ENCODE measurements around the gene USP31. TPM values are rescaled to one million over a fixed set of nuclear protein-coding genes. Genes with fewer than 3 reads are reported as not detected.

The USP31 gene
- total RNA-seq, 6 experiments from 2014 or later, result 7.1 to 12.8 (median 9.0) TPM

DNA sequence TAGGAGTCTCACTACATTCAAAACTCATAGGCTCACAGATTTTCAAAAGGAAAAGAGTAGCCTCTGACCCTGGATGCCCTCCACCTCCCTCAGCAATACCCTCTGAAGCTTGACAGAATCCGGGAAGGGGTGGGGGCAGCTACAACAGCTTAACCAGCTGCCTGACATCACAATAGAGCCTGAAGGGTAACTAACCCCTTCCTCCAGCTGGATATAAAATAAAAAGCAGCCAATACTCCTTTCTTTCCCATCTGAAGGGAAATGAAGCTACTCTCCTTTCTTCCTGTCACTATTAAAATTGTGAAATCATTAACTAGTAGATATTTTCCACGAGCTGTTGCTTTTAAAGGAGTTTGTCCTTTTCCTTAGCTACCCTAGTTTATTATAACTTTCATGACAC is 24.0 kb downstream of the USP31 start:
- 9% methylated on average over 2 of the region's 2 CpGs for WGBS (ENCODE audit: insufficient coverage, low coverage, low lambda C conversion rate, missing lambda C conversion rate)
- peak overlapping the region in 2 of 3 donors; percentile 24 to 49 for H3K27ac ChIP-seq
- H3K36me3 ChIP-seq, result no peaks in the 10 kb centered on the region
- intact Hi-C loops (cut with DNase I), result no loop called here
- ATAC-seq (peak; percentile 48 to 62 (median 57)), DNase-seq (no peak)
- no peaks in the 10 kb centered on the region for H3K9me3 ChIP-seq
- H3K4me1 ChIP-seq, result peaks cover 0 to 17% (median 6%) of the 10 kb centered on the region in 4 donors
- H3K4me3 ChIP-seq, result no peak overlapping the region
- H3K27me3 ChIP-seq, result no peaks in the 10 kb centered on the region
- TF ChIP-seq POLR2A (IDR thresholded peaks at IDR 0.05), result no peak
- TF ChIP-seq, protein P1, sequence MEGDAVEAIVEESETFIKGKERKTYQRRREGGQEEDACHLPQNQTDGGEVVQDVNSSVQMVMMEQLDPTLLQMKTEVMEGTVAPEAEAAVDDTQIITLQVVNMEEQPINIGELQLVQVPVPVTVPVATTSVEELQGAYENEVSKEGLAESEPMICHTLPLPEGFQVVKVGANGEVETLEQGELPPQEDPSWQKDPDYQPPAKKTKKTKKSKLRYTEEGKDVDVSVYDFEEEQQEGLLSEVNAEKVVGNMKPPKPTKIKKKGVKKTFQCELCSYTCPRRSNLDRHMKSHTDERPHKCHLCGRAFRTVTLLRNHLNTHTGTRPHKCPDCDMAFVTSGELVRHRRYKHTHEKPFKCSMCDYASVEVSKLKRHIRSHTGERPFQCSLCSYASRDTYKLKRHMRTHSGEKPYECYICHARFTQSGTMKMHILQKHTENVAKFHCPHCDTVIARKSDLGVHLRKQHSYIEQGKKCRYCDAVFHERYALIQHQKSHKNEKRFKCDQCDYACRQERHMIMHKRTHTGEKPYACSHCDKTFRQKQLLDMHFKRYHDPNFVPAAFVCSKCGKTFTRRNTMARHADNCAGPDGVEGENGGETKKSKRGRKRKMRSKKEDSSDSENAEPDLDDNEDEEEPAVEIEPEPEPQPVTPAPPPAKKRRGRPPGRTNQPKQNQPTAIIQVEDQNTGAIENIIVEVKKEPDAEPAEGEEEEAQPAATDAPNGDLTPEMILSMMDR (IDR thresholded peaks at IDR 0.05), result no peak

DNA sequence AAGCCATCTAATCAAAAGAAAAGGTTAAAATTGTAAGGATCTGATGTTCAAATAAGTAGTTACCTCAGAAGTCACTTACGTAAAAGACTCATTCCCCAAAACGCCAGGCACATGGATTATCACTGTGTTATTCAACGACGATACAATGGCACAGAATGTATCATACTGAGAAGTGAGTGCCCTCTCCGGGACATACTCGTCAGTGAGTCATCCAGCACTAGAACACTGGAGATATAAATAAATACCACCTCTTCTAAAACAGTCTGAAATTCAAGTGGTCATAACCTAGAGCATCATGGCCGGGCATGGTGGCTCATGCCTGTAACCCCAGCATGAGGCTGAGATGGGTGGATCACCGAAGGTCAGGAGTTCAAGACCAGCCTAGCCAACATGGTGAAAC is 24.9 kb downstream of the USP31 start:
- Histone ChIP-seq H3K27me3 (no peaks in the 10 kb centered on the region), H3K4me1 (peaks cover 0 to 17% (median 6%) of the 10 kb centered on the region in 4 donors), H3K4me3 (no peak overlapping the region), H3K36me3 (no peaks in the 10 kb centered on the region), H3K9me3 (no peaks in the 10 kb centered on the region), H3K27ac (no peak overlapping the region)
- ATAC-seq (peak in 1 of 4 donors; percentile 46), DNase-seq (no peak)
- 80% methylated on average over 7 of the region's 8 CpGs for WGBS (ENCODE audit: insufficient coverage, low coverage, low lambda C conversion rate, missing lambda C conversion rate)
- intact Hi-C loops (cut with DNase I), result no loop called here
- TF ChIP-seq POLR2A (IDR thresholded peaks at IDR 0.05), result no peak
- TF ChIP-seq, protein P1 (IDR thresholded peaks at IDR 0.05), result no peak

DNA sequence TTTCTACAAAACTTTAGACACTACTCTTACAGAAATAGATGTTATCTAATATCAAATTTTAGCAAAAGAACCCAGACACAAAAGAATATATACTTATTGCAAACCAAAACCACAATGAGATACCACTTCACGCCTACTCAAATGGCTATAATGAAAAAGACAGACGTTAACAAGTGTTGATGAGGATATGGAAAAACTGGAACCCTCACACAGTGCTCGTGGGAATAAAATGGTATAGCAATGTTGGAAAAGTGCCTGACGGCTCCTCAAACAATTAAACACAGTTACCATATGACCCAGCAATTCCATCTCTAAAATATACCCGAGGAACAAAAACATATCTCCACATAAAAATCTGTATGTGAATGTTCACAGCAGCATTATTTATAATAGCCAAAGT is 27.1 kb downstream of the USP31 start:
- no peak overlapping the region for H3K4me3 ChIP-seq
- no peaks in the 10 kb centered on the region for H3K9me3 ChIP-seq
- DNase-seq (no peak), ATAC-seq (no peak)
- no peaks in the 10 kb centered on the region for H3K27me3 ChIP-seq
- TF ChIP-seq, protein P1 (IDR thresholded peaks at IDR 0.05), result no peak
- no peak for TF ChIP-seq POLR2A (IDR thresholded peaks at IDR 0.05)
- WGBS (ENCODE audit: insufficient coverage, low coverage, low lambda C conversion rate, missing lambda C conversion rate), result 62% methylated on average over 5 of the region's 5 CpGs
- H3K27ac ChIP-seq, result no peak overlapping the region
- intact Hi-C loops (cut with DNase I), result no loop called here
- H3K36me3 ChIP-seq, result no peaks in the 10 kb centered on the region
- peaks cover 0 to 12% (median 5%) of the 10 kb centered on the region in 4 donors for H3K4me1 ChIP-seq

DNA sequence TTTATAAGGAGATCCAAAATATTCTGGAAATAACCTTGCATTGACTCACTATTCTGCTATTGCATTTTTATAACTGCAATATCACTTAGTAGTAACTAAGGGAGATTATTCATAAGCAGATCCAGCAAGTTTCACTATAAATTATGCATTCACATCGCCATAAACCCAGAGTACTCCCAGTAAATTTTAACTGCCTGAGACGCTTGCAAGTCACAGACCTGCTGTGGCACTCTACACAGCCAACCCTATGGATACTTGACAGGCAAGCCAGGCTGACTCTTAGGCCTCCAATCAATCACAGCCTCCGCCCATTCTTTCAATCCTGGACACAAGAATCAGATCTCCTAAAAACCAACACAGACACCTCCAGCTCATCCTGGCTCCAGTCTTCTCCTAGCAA is 28.2 kb downstream of the USP31 start:
- DNase-seq (no peak), ATAC-seq (no peak)
- Histone ChIP-seq H3K27ac (no peak overlapping the region), H3K36me3 (no peaks in the 10 kb centered on the region), H3K4me3 (no peak overlapping the region), H3K9me3 (no peaks in the 10 kb centered on the region), H3K4me1 (peaks cover 0 to 12% (median 5%) of the 10 kb centered on the region in 4 donors), H3K27me3 (no peaks in the 10 kb centered on the region)
- intact Hi-C loops (cut with DNase I), result no loop called here
- no peak for TF ChIP-seq POLR2A (IDR thresholded peaks at IDR 0.05)
- TF ChIP-seq, protein P1 (IDR thresholded peaks at IDR 0.05), result no peak
- 91% methylated on average over 3 of the region's 3 CpGs for WGBS (ENCODE audit: insufficient coverage, low coverage, low lambda C conversion rate, missing lambda C conversion rate)

DNA sequence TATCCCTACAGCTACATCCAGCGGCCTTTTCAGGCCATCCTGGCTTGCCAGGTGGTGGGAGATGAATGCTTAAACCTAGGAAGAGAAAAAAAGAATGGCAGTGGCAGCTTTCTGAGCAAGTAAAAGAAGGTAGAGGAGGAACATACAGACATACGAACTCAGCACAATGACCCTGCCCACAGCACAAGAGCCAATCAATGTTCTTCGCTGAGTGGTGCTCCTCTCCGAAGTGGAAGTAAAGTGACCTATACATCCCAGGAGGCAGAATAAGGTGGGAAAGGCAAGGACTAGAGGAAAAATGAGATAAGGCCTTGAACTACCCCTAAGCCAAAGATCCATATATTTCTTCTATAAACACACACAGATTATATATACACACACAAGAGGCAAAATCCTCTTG is 28.7 kb downstream of the USP31 start:
- intact Hi-C loops (cut with DNase I), result no loop called here
- no peak for DNase-seq
- Histone ChIP-seq H3K4me1 (peaks cover 0 to 8% (median 3%) of the 10 kb centered on the region in 4 donors), H3K4me3 (no peak overlapping the region), H3K27ac (no peak overlapping the region), H3K27me3 (no peaks in the 10 kb centered on the region), H3K9me3 (no peaks in the 10 kb centered on the region), H3K36me3 (no peaks in the 10 kb centered on the region)
- TF ChIP-seq, protein P1 (IDR thresholded peaks at IDR 0.05), result no peak
- no peak for TF ChIP-seq POLR2A (IDR thresholded peaks at IDR 0.05)
- WGBS (ENCODE audit: insufficient coverage, low coverage, low lambda C conversion rate, missing lambda C conversion rate), result 100% methylated on average over 2 of the region's 4 CpGs
- no peak for ATAC-seq

All from right lobe of liver (tissue), 6 donors.